GM21737 (cell line): ENCODE measurements around the gene LPAR2.

ENCODE experiments used
- ATAC-seq: cut with Tn5 transposase; IDR thresholded peaks from one replicate; pipeline ENCODE4 v1.9.1; 2021; ENCODE audit warnings: mild to moderate bottlenecking, moderate library complexity; ENCODE audit not compliant: unreplicated experiment

Gene LPAR2

DNA sequence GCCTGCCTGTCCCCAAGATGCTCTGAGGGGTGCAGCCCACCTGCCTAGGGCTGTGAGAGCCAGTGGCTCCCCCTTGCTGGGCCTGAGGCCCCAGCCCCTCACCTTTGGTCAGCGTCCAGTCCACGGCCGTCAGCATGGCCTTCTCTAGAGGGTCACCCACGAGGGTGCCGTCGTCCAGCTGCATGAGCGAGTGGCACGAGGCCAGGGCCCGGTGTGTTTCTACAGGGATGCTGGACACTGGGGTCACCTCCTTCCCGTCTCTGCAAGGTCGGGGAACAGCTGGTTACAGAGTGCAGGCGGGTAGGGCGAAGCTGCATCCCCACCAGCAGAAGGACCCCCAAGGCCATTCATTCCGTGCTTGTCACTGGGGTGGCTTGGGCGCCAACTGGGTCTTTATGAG, 26.4 kb upstream of the LPAR2 start:
- ATAC-seq, result no peak

- no peak for ATAC-seq
Measured at GRCh38 chr19:19653597-19654147, 25.7 kb upstream of the LPAR2 start.

- no peak for ATAC-seq
Measured at GRCh38 chr19:19652482-19653295, 24.7 kb upstream of the LPAR2 start.

GRCh38 chr19:19651076-19651475, 23.1 kb upstream of the LPAR2 start:
- ATAC-seq, result no peak

DNA sequence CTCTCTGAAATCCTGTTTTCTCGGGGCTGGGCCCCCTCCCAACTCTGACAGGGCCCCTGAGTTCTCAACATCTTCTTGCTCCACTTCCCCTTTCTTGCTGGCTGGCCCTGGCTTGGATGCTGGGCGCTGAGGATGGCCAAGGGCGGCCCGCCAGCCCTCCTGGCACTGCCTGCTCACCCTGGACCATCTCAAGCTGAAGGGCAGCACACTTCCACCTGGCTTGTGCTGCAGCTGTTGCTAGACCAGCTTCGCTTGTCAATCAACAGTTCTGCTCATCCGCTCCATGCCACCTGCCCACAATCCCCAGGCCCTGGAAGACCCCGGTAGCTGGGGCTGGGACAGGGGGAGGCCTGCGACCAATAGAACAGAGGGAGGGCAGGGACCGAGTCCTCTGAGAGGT, 22.3 kb upstream of the LPAR2 start:
- ATAC-seq, result no peak

DNA sequence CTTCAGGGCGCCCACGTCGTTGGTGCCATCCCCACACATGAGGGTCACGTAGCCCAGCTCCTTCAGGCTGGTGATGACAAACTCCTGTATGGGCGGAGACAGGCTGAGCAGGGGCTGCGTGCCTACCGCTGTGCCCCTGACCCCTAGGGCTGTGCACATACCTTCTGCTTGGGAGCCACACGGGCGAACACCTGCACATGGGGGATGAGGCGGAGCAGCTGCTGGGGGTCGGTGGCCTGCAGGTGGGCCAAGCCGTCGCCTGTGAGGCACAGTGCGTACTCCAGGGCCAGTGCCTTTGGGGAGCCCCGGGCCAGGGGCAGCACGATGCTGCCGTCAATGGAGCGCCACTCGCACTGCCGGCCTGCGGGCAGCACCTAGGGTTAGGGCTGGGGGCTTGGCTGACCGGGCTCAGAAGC, 21.6 kb upstream of the LPAR2 start:
- no peak for ATAC-seq

DNA sequence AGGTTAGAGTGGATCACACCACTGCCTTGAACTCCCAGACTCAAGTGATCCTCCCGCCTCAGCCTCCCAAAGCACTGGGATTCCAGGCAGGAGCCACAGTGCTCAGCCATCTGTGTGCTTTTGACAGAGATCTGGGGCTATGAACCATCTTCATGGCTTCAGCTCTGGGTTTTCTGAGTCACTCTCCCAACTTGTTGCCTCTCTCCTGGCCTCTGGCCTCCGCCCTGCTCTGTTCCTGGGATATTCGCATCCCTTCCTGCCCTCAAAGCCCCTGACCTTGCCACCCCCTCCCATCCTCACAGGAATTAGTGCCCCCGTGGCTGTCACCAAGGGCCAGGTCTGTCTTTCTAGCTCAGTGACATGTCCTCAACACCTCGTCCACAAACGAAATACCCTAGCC, 21.1 kb upstream of the LPAR2 start:
- ATAC-seq, result no peak

DNA sequence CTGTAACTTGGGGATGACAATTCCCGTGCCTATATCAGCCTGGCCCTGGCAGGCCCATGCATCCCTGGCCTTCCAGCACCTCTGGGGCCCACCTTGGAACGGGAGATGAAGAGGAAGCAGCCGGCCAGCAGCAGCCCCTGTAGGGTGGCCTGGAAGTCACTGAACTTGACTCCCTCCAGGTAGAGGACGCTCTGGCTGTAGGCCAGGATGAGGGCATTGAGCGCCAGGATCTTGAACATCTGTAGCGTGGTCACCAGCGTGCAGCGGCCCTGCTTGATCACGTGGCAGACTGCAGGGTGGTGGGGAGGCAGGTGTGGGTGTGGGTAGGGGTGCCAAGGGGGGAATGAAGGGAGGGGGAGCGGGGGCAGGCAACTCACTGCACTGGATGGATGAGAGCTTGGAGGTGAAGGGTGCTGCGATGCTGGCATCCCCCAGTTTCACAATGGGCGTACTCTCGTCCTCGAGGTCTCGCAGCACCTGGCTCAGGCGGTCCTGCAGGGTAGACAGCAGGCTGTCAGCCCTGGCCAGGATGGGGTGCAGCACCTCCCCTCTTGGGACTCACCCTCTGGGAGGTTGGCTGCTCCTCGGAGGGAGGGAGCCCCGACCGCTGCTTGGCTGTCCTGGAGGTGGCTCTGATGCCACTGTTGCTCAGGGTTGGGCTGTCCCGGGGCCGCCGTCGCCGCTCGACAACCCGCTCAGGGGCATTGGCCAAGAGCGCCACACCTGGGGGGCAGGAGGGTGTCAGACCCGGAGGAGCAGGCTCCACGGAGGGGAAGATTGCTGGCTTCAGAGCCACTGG, 19.2 kb upstream of the LPAR2 start:
- no peak for ATAC-seq

DNA sequence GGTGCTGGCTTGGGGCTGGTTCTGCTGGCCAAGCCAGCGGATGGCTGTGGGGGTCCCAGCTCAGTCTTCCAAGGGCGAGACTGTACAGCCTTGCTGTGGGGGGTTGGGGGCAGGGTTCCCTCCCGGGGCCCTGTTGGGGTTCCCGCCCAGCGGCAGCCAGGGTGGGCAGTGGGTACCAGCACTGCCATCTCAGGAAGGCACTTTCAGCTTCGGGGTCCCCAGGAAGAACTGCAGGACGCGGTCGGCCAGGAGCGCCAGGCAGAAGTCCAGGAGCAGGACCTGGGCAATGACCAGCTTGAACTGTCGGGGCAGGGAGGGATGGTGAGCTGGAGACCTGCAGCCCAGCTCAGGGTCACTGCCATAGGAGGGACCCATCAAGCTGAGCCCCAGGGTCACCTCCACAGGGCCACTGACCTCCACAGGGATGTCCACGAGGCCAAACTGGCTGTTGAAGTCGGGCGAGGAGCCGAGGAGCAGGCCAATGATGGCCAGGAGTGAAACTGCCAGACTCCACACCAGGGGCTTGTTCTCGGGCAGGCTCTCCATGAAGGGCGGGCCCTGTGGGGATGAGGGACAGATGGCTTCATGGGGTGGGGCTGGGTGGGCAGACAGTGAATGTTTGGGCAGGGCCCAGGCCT, 17.3 kb upstream of the LPAR2 start:
- ATAC-seq, result no peak

DNA sequence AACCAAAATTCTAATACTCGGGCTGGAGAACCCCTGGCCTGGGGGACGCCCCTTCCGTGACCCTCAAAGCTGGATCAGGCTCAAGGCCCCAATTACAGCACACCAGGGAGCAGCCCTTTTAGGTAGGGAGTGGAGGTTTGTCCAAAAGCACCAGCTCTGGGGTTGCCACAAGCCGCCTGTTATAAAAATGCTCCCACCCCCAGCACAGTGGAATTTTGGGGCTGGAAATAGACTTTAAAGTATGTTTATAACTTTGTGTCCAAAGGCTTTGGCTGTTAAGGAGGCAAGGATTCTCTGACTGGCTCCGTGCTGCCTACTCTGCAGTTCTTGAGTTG, 16.0 kb upstream of the LPAR2 start:
- no peak for ATAC-seq

GRCh38 chr19:19643158-19644053, 15.4 kb upstream of the LPAR2 start, which contains the start of gene GMIP:
Gene GMIP (minus strand): TSS chr19:19643657. CDS start chr19:19643529, 128 bp downstream.
- peak; percentile 66 for ATAC-seq

- no peak for ATAC-seq
Measured at GRCh38 chr19:19642506-19643157, 14.6 kb upstream of the LPAR2 start.

- ATAC-seq, result no peak
Measured at GRCh38 chr19:19637523-19638251, 9.7 kb upstream of the LPAR2 start.

DNA sequence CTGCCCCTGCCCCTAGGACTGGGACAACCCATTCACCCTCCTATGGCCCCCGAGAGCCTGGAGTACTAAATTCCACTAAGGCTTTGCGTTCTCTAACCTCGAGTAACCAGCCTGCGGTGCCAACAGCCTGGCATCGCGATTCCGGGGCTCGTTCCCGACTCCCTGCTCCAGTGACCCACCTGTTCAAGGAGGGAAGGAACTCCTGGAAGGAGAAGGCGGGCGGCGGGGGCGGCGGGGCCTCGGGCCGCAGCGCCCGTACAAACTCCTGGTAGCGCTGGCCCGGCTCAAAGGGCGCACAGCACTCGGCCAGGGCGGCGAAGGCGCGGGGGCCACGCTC, 9.1 kb upstream of the LPAR2 start:
- ATAC-seq, result no peak

DNA sequence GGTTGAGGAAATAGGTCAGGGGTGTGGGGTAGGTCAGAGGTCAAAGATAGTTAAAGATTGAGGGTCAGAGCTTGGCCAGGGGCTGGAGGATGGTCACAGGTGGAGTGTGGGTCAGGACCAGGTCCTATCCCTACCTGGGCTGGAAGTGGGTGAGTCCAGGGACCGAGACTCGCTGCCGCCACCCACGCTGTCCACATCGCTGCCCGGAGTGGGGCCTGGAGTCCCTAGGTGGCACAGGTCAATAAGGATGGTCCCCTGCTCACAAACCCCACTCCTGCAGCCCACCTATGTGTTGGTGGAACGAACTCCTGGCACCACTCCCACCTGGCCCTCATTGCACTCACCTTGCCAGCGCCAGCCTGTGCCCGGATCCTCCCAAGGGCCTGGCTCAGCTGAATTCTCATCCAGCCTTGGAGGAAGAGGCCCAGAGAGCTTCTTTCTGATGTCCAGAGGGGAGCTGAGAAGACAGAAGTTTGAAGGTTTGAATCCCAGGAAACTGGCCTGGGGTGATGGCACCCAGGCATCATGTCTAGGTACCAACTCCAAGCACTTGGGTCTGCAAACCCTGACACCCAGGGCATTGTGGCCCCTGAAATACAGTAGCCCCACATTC, 8.7 kb upstream of the LPAR2 start:
- ATAC-seq, result no peak

- ATAC-seq, result no peak
Measured at GRCh38 chr19:19635313-19635702, 7.3 kb upstream of the LPAR2 start.

- ATAC-seq, result no peak
Measured at GRCh38 chr19:19634516-19635312, 6.7 kb upstream of the LPAR2 start.
